Measurements from ENCODE around the gene TRPM8. TPM values are rescaled to one million over a fixed set of nuclear protein-coding genes. Genes with fewer than 3 reads are reported as not detected.

Gene TRPM8
- total RNA-seq, 1 donor from 2014 or later, result not detected

DNA sequence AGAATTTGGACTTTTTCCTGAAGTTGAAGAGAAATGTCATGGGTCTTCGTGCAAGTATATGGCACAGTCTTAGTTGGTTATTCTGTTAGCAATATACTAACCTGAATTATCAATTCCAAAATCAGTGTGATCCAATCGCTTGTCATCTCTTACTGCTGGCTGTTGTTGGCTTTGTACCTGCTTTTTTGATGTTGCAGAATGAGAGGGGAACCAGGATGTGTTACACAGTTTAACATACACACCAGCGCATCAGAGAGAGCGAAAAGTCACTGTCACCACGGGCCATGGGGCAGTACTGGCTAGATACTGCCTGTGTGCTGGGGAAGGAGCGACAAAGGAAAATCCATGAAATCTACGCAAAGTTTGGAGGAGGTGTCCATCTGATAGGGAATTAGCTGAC is 74.0 kb downstream of the TRPM8 start:
- intact Hi-C loops (cut with micrococcal nuclease), result no loop called here
- DNase-seq, result no peak
- H3K36me3 ChIP-seq, result no peaks in the 10 kb centered on the region
- peaks cover 49% of the 10 kb centered on the region for H3K27me3 ChIP-seq (ENCODE audit: low read depth)
- no peaks in the 10 kb centered on the region for H3K4me1 ChIP-seq
- no peak overlapping the region for H3K4me3 ChIP-seq
- H3K9me3 ChIP-seq (replicated peaks), result peaks cover 9% of the 10 kb centered on the region
- no peak overlapping the region for H3K27ac ChIP-seq (replicated peaks)
- TF ChIP-seq, protein P1, sequence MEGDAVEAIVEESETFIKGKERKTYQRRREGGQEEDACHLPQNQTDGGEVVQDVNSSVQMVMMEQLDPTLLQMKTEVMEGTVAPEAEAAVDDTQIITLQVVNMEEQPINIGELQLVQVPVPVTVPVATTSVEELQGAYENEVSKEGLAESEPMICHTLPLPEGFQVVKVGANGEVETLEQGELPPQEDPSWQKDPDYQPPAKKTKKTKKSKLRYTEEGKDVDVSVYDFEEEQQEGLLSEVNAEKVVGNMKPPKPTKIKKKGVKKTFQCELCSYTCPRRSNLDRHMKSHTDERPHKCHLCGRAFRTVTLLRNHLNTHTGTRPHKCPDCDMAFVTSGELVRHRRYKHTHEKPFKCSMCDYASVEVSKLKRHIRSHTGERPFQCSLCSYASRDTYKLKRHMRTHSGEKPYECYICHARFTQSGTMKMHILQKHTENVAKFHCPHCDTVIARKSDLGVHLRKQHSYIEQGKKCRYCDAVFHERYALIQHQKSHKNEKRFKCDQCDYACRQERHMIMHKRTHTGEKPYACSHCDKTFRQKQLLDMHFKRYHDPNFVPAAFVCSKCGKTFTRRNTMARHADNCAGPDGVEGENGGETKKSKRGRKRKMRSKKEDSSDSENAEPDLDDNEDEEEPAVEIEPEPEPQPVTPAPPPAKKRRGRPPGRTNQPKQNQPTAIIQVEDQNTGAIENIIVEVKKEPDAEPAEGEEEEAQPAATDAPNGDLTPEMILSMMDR (IDR thresholded peaks at IDR 0.05; ENCODE audit: borderline replicate concordance), result no peak

DNA sequence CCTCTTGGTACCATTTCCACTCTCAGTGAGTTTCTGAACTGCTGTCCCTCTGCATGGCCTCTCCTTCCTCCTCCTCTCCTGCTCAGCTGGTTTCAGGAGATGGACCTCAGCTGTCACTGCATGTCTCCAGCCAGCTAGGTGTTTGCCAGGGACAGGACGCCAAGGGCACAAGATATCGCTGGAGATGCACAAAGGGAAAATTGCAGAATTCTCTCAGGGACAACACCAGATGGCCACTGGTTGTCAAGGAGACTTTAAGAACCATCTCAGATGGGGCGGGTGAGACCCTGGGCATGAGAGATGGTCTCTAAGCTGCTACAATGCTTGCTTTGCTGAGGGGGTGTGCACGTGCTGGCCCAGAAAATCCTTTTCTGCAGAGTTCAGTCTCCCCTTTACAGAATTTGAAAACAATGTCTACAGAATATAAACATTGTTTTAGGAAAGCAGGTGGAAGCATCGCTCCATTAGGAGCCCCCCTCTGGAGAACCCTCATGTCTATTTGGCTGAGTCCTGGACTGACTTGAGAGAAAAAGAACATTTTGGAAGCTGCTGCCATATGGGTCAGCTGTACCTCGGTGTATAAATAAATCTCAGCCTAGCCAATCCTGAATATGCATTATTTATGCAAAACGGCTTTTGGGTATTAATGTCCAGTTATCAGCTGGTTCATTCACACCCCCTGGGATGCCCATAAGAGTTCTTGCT is 75.5 kb downstream of the TRPM8 start:
- Histone ChIP-seq H3K4me3 (no peak overlapping the region), H3K4me1 (no peaks in the 10 kb centered on the region), H3K9me3 (replicated peaks) (peaks cover 9% of the 10 kb centered on the region), H3K27ac (replicated peaks) (no peak overlapping the region), H3K36me3 (no peaks in the 10 kb centered on the region), H3K27me3 (ENCODE audit: low read depth) (peaks cover 61% of the 10 kb centered on the region)
- TF ChIP-seq, protein P1 (IDR thresholded peaks at IDR 0.05; ENCODE audit: borderline replicate concordance), result no peak
- DNase-seq, result no peak
- intact Hi-C loops (cut with micrococcal nuclease), result no loop called here

DNA sequence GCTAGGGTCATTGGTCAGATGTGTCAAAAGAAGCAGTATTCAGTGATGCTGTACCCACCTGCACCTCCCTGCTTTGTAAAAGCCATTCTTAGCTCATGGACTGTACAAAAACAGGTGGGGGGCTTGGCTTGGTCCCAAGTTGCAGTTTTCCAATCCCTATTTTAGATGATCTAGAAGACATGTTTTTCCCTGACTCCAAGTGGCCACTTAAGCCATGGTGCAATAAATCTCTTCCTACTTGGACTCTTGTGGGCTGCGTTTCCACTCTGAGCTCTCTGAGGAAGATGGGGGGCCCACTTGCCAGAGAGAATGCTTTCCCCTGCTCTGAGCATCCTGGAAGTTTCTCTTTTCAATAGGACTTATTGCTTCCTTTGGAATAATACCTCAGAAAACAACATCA is 76.3 kb downstream of the TRPM8 start:
- TF ChIP-seq, protein P1 (IDR thresholded peaks at IDR 0.05; ENCODE audit: borderline replicate concordance), result no peak
- Histone ChIP-seq H3K4me3 (no peak overlapping the region), H3K27me3 (ENCODE audit: low read depth) (peaks cover 64% of the 10 kb centered on the region), H3K27ac (replicated peaks) (no peak overlapping the region), H3K9me3 (replicated peaks) (peaks cover 9% of the 10 kb centered on the region), H3K36me3 (no peaks in the 10 kb centered on the region), H3K4me1 (no peaks in the 10 kb centered on the region)
- intact Hi-C loops (cut with micrococcal nuclease), result no loop called here
- DNase-seq, result no peak

DNA sequence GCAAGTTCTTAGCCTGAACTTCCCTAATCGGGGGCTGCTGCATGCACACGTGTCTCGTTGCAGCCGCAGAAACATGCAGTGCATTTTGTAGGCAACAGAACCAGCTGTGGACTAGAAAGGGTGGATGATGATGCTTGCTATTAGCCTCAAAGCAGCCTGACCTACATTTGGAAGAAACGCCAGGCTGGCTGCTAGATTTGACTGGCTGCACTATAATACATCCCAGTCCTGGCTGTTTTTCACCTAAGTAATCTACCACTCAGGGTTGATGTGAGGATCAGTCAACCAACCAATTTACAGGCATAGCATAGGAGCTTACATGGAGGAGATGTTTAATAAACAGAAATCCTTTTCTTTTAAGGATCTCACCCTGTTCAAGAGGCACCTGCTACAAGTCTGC is 77.0 kb downstream of the TRPM8 start:
- Histone ChIP-seq H3K36me3 (no peaks in the 10 kb centered on the region), H3K27me3 (ENCODE audit: low read depth) (peaks cover 67% of the 10 kb centered on the region), H3K4me3 (no peak overlapping the region), H3K9me3 (replicated peaks) (peaks cover 9% of the 10 kb centered on the region), H3K4me1 (no peaks in the 10 kb centered on the region), H3K27ac (replicated peaks) (no peak overlapping the region)
- TF ChIP-seq, protein P1 (IDR thresholded peaks at IDR 0.05; ENCODE audit: borderline replicate concordance), result no peak
- DNase-seq, result no peak
- intact Hi-C loops (cut with micrococcal nuclease), result no loop called here

DNA sequence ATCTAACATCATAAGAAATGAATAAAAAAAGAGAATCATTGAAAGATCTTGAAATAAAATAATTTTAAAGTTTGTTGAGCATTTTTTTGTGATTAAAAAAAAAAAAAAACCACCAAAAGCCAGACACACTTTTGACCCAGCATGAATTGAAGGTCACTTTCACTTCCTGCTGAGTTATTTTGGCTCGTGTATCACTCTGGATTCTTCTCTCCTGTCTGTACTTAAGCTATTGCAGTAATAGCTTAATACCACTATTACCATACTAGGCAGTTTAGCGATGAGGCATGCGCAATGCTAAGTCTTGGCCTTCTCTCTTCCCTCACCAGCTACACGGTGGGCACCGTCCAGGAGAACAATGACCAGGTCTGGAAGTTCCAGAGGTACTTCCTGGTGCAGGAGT is 78.8 kb downstream of the TRPM8 start:
- TF ChIP-seq, protein P1 (IDR thresholded peaks at IDR 0.05; ENCODE audit: borderline replicate concordance), result no peak
- Histone ChIP-seq H3K27me3 (ENCODE audit: low read depth) (peaks cover 74% of the 10 kb centered on the region), H3K4me1 (no peaks in the 10 kb centered on the region), H3K36me3 (no peaks in the 10 kb centered on the region), H3K27ac (replicated peaks) (no peak overlapping the region), H3K9me3 (replicated peaks) (peaks cover 9% of the 10 kb centered on the region), H3K4me3 (no peak overlapping the region)
- intact Hi-C loops (cut with micrococcal nuclease), result no loop called here
- DNase-seq, result no peak

Measured in left ventricle myocardium inferior (tissue), 1 donor.